Measurements from ENCODE around the gene WNT7B. TPM values are rescaled to one million over a fixed set of nuclear protein-coding genes. Genes with fewer than 3 reads are reported as not detected.
A peak's percentile ranks its signal among the peaks of the same experiment; 100 is the strongest.
"Not testable (repeated sequence)": the region's sequence is repeated elsewhere in the genome, so short reads cannot be mapped to it uniquely, and the experiment has no call there.

WNT7B gene
- polyA plus RNA-seq, 4 donors: 0.03 to 0.22 (median 0.03) TPM; not detected in 1

GRCh38 chr22:46005116-46005705 is 28.2 kb upstream of the WNT7B start:
- not testable (repeated sequence) for H3K27ac ChIP-seq (ENCODE audit: low read depth in 1 of 3, low read length in 2 of 3); H3K36me3 ChIP-seq (ENCODE audit: control insufficient read depth in 3 of 3, insufficient read depth in 2 of 3, low read depth in 1 of 3, low read length in 3 of 3); H3K27me3 ChIP-seq (ENCODE audit: control insufficient read depth in 3 of 3, insufficient read depth in 3 of 3, low read length in 3 of 3); DNase-seq; FAIRE-seq; H3K4me3 ChIP-seq (ENCODE audit: low read depth in 1 of 3, low read length in 3 of 3)
- Histone ChIP-seq H3K4me1 (ENCODE audit: control insufficient read depth in 3 of 3, insufficient read depth in 2 of 3, low read depth in 1 of 3, low read length in 2 of 3) (peaks cover 0 to 11% (median 3%) of the 10 kb centered on the region in 3 donors), H3K9me3 (ENCODE audit: control insufficient read depth in 2 of 2, insufficient read depth in 1 of 2, low read depth in 1 of 2, low read length in 1 of 2) (peaks cover 0 to 13% of the 10 kb centered on the region in 2 donors)
- 82 to 86% (median 85%) methylated on average over 15 of the region's 15 CpGs for whole genome bisulfite sequencing, 3 donors

DNA sequence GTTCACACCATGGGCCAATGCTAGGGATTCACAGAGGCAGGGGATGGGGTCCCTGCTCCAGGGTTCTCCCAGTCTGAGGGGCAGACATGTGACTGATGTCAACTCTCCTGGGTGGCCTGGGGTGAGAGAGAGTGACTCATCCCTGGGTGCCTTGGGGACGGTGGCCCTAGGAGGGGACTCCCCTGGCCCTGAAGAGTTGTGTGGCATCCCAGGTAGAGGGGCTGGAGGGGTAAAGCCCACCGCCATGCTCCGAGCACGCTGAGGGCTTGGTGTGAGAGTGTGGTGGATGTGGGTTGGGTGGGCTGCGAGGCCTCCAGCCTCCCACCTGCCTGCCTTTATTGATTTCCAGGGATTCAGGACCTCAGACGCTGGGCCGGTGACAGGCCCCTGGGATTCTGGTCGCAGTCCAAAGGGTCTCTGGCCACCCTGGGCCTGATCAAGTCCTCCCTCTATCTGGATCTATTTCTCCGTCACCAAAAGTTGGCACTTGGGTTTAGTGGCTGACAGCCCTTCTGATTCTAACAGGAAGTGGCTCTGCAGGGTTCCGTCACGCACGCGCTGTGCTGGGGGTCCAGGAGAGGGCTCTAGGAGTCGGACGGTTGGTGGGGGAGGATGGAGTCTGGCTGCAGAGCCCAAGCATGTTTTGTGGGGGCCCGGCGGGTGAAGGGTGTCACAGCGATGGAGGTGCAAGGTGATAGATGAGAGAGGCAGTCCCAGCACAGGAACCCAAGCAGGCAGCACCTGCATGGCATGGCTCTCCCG is 27.3 kb upstream of the WNT7B start:
- no peak overlapping the region for H3K27ac ChIP-seq (ENCODE audit: low read depth in 1 of 3, low read length in 2 of 3)
- no peaks in the 10 kb centered on the region for H3K27me3 ChIP-seq (ENCODE audit: control insufficient read depth in 3 of 3, insufficient read depth in 3 of 3, low read length in 3 of 3)
- WGBS, 3 donors: 72 to 86% (median 75%) methylated on average over 19 of the region's 19 CpGs
- H3K36me3 ChIP-seq (ENCODE audit: control insufficient read depth in 3 of 3, insufficient read depth in 2 of 3, low read depth in 1 of 3, low read length in 3 of 3): no peaks in the 10 kb centered on the region
- FAIRE-seq (no peak), DNase-seq (no peak)
- peaks cover 0 to 11% (median 3%) of the 10 kb centered on the region in 3 donors for H3K4me1 ChIP-seq (ENCODE audit: control insufficient read depth in 3 of 3, insufficient read depth in 2 of 3, low read depth in 1 of 3, low read length in 2 of 3)
- peaks cover 0 to 3% of the 10 kb centered on the region in 2 donors for H3K9me3 ChIP-seq (ENCODE audit: control insufficient read depth in 2 of 2, insufficient read depth in 1 of 2, low read depth in 1 of 2, low read length in 1 of 2)
- no peak overlapping the region for H3K4me3 ChIP-seq (ENCODE audit: low read depth in 1 of 3, low read length in 3 of 3)

DNA sequence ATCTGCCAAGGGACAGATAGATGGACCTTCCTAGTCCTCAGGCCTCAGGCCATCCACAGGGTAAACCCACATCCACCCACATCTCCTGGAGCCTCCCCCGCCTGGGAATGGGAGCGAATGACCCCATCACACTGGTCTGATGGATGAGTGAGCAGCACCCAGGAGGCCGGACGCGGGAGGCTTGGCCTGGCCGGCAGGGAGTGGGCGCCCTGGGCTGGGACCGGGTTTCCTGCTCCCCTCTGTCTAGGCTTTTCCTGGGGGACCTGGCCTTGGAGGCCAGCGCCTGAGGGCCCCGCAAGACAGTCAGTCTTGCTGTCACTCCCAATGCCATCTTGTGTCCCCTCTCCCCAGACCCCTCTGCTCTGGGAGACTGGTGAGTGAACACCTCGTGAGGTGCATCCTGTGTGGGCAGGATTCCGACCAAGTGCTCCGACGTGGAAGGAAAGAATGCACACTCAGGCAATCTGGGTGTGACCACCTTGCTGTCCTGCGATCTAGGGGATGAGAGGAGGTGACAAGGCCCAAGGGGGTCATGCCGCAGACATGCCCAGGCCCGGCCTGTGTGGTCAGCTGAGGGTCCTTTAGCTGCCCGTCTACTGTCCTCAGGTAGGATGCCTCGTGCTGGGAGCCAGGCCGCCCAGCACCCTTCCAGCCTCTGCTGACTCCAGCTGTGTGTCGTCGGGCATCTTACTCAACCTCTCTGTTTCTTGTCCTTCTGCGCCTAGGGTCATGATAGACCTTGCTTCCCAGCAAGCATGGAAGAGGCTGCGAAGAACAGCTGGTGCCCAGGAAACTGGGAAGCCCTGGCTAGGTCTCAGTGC is 26.5 kb upstream of the WNT7B start:
- FAIRE-seq: no peak
- no peak for DNase-seq
- 88 to 92% (median 90%) methylated on average over 24 of the region's 24 CpGs for WGBS, 3 donors
- H3K27me3 ChIP-seq (ENCODE audit: control insufficient read depth in 3 of 3, insufficient read depth in 3 of 3, low read length in 3 of 3): no peaks in the 10 kb centered on the region
- no peak overlapping the region for H3K4me3 ChIP-seq (ENCODE audit: low read depth in 1 of 3, low read length in 3 of 3)
- no peaks in the 10 kb centered on the region for H3K36me3 ChIP-seq (ENCODE audit: control insufficient read depth in 3 of 3, insufficient read depth in 2 of 3, low read depth in 1 of 3, low read length in 3 of 3)
- H3K27ac ChIP-seq (ENCODE audit: low read depth in 1 of 3, low read length in 2 of 3): peak overlapping the region in 1 of 3 donors; percentile 59
- H3K4me1 ChIP-seq (ENCODE audit: control insufficient read depth in 3 of 3, insufficient read depth in 2 of 3, low read depth in 1 of 3, low read length in 2 of 3): peaks cover 0 to 11% (median 3%) of the 10 kb centered on the region in 3 donors
- H3K9me3 ChIP-seq (ENCODE audit: control insufficient read depth in 2 of 2, insufficient read depth in 1 of 2, low read depth in 1 of 2, low read length in 1 of 2): no peaks in the 10 kb centered on the region

GRCh38 chr22:46002757-46003270 is 25.9 kb upstream of the WNT7B start:
- no peak for FAIRE-seq

DNA sequence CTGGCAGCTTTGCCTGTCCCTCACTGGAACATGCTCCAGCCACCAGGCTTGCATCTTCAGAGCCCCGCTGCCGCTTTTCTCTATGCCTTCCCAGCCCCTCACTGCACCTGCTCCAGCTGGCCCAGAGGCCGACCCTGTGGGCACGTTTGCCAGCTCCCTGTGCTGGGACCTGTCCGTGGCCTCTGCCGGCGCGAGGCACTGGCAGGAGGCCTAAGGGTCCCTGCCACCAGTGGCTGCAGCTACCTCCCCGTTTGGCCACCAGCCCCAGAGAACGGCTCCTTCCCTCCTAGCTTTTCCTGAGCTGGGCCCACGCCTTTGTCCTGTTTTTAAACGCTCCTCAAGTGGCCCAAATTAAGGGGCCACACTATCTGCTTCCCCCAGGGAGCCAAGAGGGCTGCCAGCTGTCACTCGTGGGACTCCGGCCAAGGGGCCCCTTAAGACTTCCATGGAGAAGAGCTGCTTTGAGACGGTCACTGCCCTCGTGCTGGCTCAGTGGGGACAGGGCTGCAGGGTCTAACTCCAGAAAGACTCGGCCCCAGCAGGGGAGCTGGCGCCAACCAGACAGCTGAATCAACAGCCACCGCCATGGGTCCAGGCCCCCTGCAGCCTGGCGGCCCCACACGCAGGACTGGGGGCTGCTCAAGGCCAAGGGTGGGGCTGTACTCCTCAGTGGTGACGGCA is 24.6 kb upstream of the WNT7B start:
- no peak for DNase-seq
- Histone ChIP-seq H3K4me1 (ENCODE audit: control insufficient read depth in 3 of 3, insufficient read depth in 2 of 3, low read depth in 1 of 3, low read length in 2 of 3) (peaks cover 0 to 15% (median 0%) of the 10 kb centered on the region in 3 donors), H3K36me3 (ENCODE audit: control insufficient read depth in 3 of 3, insufficient read depth in 2 of 3, low read depth in 1 of 3, low read length in 3 of 3) (no peaks in the 10 kb centered on the region), H3K4me3 (ENCODE audit: low read depth in 1 of 3, low read length in 3 of 3) (no peak overlapping the region), H3K9me3 (ENCODE audit: control insufficient read depth in 2 of 2, insufficient read depth in 1 of 2, low read depth in 1 of 2, low read length in 1 of 2) (no peaks in the 10 kb centered on the region), H3K27me3 (ENCODE audit: control insufficient read depth in 3 of 3, insufficient read depth in 3 of 3, low read length in 3 of 3) (no peaks in the 10 kb centered on the region), H3K27ac (ENCODE audit: low read depth in 1 of 3, low read length in 2 of 3) (peak overlapping the region in 1 of 3 donors; percentile 27)
- 55 to 62% (median 60%) methylated on average over 20 to 22 of the region's 22 CpGs for WGBS, 3 donors
- FAIRE-seq: no peak

More at GRCh38 chr22:46002757-46003270, 25.9 kb upstream of the WNT7B start:
- H3K36me3 ChIP-seq (ENCODE audit: control insufficient read depth in 3 of 3, insufficient read depth in 2 of 3, low read depth in 1 of 3, low read length in 3 of 3): no peaks in the 10 kb centered on the region
- no peak overlapping the region for H3K4me3 ChIP-seq (ENCODE audit: low read depth in 1 of 3, low read length in 3 of 3)
- 84 to 90% (median 85%) methylated on average over 7 to 8 of the region's 8 CpGs for WGBS, 3 donors
- peaks cover 0 to 14% (median 3%) of the 10 kb centered on the region in 3 donors for H3K4me1 ChIP-seq (ENCODE audit: control insufficient read depth in 3 of 3, insufficient read depth in 2 of 3, low read depth in 1 of 3, low read length in 2 of 3)
- H3K27ac ChIP-seq (ENCODE audit: low read depth in 1 of 3, low read length in 2 of 3): peak overlapping the region in 1 of 3 donors; percentile 59
- H3K27me3 ChIP-seq (ENCODE audit: control insufficient read depth in 3 of 3, insufficient read depth in 3 of 3, low read length in 3 of 3): no peaks in the 10 kb centered on the region
- no peaks in the 10 kb centered on the region for H3K9me3 ChIP-seq (ENCODE audit: control insufficient read depth in 2 of 2, insufficient read depth in 1 of 2, low read depth in 1 of 2, low read length in 1 of 2)
- no peak for DNase-seq

DNA sequence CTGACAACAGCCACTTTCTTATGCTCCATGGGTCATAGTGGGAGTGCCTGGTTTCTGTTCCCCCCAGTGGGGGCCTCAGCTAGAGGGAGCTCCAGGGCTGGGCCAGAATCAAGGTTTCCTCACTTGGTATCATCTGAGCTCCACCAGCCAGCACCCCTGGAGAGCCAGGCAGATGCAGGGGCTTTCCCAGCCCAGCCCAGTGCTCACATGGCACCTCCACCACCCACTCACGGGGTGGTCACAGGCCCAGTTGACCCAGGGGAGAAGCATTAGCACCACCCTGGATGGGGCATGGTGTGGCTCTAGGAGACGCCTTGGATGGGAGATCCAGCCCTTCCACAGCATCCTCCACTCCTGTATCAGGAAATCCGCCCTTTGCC is 24.1 kb upstream of the WNT7B start:
- H3K36me3 ChIP-seq (ENCODE audit: control insufficient read depth in 3 of 3, insufficient read depth in 2 of 3, low read depth in 1 of 3, low read length in 3 of 3): no peaks in the 10 kb centered on the region
- no peak overlapping the region for H3K27ac ChIP-seq (ENCODE audit: low read depth in 1 of 3, low read length in 2 of 3)
- H3K4me3 ChIP-seq (ENCODE audit: low read depth in 1 of 3, low read length in 3 of 3): no peak overlapping the region
- no peaks in the 10 kb centered on the region for H3K27me3 ChIP-seq (ENCODE audit: control insufficient read depth in 3 of 3, insufficient read depth in 3 of 3, low read length in 3 of 3)
- 49 to 76% (median 60%) methylated on average over 3 of the region's 3 CpGs for WGBS, 3 donors
- H3K9me3 ChIP-seq (ENCODE audit: control insufficient read depth in 2 of 2, insufficient read depth in 1 of 2, low read depth in 1 of 2, low read length in 1 of 2): no peaks in the 10 kb centered on the region
- no peak for DNase-seq
- FAIRE-seq: no peak
- H3K4me1 ChIP-seq (ENCODE audit: control insufficient read depth in 3 of 3, insufficient read depth in 2 of 3, low read depth in 1 of 3, low read length in 2 of 3): peaks cover 0 to 10% (median 0%) of the 10 kb centered on the region in 3 donors

DNA sequence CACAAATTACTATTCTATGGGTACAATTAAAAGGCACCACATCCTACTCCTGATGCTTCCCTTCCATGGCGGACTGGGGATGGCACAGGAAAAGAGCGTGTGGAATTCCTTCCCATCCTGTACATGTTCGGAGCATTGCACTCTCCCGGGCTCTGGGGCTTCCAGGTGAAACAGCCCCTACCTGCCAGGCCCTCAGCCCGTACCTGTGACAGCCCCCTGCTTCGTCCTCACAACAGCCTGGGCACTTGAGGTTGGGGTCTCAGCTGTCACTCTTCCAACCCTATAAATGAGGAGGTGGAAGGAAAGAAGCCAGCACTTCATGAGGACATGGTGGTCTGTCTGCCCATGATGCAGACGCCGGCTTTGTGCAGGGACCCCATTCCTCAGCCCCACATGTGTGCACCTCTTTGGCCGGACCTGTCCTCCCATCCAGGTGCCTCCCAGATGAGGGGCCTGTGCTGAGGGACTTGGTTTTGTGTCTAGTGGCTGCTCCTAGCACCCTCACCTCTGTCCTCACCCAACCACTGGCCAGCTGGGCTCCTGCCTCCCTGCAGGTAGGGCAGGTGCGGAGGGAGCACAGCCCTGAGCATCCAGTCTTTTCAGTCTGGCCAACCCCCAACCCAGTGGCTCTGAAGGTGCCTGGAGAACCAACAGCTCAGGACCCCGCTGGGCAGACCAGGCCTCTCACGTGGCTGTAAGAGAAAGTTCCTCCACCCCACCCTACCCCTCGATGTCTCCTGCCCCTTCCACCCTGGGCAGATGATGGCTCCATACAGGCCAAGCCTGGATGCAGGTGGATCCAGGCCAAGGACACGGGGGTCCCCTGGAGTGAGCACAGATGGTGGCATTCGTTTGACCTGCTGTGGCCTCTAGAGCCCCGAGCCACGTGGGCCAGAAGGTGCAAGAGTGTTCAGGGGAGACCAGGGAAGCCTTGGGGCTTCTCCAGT is 23.4 kb upstream of the WNT7B start:
- Histone ChIP-seq H3K27me3 (ENCODE audit: control insufficient read depth in 3 of 3, insufficient read depth in 3 of 3, low read length in 3 of 3) (no peaks in the 10 kb centered on the region), H3K4me1 (ENCODE audit: control insufficient read depth in 3 of 3, insufficient read depth in 2 of 3, low read depth in 1 of 3, low read length in 2 of 3) (peaks cover 0 to 10% (median 0%) of the 10 kb centered on the region in 3 donors), H3K27ac (ENCODE audit: low read depth in 1 of 3, low read length in 2 of 3) (no peak overlapping the region), H3K36me3 (ENCODE audit: control insufficient read depth in 3 of 3, insufficient read depth in 2 of 3, low read depth in 1 of 3, low read length in 3 of 3) (no peaks in the 10 kb centered on the region), H3K9me3 (ENCODE audit: control insufficient read depth in 2 of 2, insufficient read depth in 1 of 2, low read depth in 1 of 2, low read length in 1 of 2) (no peaks in the 10 kb centered on the region), H3K4me3 (ENCODE audit: low read depth in 1 of 3, low read length in 3 of 3) (no peak overlapping the region)
- DNase-seq (no peak), FAIRE-seq (no peak)
- WGBS, 3 donors: 83 to 89% (median 86%) methylated on average over 17 of the region's 17 CpGs
